Measurements from ENCODE around the gene MYO3B.

The MYO3B gene

GRCh38 chr2:170306293-170306873 lies 128.4 kb downstream of the MYO3B start:
- no peak for DNase-seq

- DNase-seq = no peak
Measured at GRCh38 chr2:170307052-170307451, 129.1 kb downstream of the MYO3B start.

GRCh38 chr2:170307555-170308351 lies 129.8 kb downstream of the MYO3B start:
- no peak for DNase-seq

DNA sequence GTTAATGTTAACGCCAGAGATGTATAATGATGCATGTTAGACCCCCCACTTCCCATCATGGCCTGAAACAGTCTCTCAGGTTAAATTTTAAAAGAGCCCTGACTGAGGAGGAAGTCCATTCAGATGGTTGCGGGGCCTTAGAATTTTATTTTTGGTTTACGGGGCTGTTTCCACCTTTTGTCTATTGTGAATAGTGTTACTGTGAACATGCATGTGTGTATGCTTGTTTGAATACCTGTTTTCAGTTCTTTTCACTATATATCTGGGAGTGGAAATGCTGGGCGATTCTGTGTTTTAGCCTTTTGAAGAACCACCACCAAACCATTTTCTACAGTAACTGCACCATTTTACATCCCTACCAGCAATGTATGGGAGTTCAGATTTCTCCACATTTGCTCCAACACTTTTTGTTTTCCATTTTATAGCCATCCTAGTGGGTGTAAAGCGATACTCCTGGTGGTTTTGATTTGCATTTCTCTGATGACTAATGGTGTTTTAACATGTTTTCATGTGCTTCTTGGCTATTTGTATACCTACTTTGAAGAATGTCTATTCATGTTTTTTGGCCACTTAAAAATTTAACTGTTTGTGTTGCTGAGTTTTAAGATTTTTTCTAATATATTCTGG lies 133.0 kb downstream of the MYO3B start:
- DNase-seq = no peak

GRCh38 chr2:170313347-170313991 lies 135.5 kb downstream of the MYO3B start:
- DNase-seq = no peak

DNA sequence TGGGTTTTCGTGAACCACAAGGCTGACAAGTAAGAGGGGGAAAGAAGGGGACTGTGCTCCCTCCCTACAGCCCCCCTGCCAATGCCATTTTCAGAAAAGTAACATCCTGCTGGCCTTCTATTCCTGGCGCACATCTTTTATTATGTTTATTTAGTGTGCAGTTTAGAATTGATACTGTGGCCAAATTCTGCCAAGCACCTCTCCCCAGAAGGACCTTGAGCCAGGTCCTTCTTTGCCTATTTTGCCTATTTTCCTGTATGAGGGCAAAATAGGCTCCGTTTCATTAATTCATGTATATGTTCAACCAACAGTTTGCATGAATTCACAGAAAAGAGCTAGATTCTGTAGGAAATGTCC lies 136.0 kb downstream of the MYO3B start:
- DNase-seq = no peak

DNA sequence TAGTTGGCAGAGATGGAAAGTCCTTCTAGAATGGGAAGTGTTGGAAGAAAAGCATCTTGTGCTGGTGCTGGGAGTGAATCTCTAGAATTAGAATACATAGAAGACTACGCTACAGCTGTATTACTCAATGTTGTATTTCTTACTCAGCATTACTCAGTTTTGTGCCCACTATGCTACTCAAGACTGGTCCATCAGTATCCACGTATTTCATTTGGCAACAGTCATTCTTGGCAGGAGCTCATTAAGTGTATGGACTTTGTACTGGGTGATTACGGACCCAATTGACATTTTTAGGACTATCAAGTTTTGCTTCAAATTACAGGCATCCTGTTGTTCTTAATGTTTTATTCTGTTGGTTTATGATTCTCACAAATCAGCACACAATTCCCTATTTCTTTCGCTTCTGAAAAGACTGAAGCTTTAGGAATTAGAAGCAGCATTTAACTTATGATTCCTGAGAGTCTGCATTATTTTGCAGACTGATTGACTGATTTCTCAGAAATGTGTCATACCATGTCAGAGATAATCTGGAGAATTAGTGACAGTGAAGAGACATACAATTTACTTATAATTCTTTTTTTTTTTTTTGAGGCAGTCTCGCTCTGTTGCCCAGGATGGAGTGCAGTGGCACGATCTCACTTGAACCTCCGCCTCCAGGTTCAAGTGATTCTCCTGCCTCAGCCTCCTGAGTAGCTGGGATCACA lies 136.9 kb downstream of the MYO3B start:
- no peak for DNase-seq

DNA sequence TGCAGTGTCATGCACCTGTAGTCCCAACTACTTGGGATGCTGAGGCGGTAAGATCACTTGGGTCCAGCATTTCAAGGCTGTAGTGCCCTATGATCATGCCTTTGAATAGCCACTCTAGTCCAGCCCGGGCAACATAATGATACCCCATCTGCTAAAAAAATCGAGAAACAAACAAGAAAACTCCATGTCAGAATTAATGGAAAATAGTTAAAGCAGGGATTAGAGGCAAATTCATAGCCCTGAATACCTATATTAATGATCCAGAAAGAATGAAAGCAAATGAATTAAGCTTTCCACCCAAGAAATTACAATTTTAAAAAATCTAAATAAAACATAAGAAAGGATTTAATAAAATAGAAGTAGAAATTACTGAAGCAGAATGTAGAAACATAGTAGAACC lies 143.0 kb downstream of the MYO3B start:
- DNase-seq = no peak

- no peak for DNase-seq
Measured at GRCh38 chr2:170321526-170321925, 143.6 kb downstream of the MYO3B start.

- DNase-seq = no peak
Measured at GRCh38 chr2:170322140-170322766, 144.3 kb downstream of the MYO3B start.

GRCh38 chr2:170323743-170324142 lies 145.8 kb downstream of the MYO3B start:
- DNase-seq = no peak

- DNase-seq = peak in 5 of 6 experiments; percentile 1 to 42 (median 13)
Measured at GRCh38 chr2:170324640-170325046, 146.7 kb downstream of the MYO3B start.

- no peak for DNase-seq
Measured at GRCh38 chr2:170330881-170331280, 152.9 kb downstream of the MYO3B start.

- DNase-seq = no peak
Measured at GRCh38 chr2:170332676-170333402, 154.9 kb downstream of the MYO3B start.

- no peak for DNase-seq
Measured at GRCh38 chr2:170335351-170335750, 157.4 kb downstream of the MYO3B start.

DNA sequence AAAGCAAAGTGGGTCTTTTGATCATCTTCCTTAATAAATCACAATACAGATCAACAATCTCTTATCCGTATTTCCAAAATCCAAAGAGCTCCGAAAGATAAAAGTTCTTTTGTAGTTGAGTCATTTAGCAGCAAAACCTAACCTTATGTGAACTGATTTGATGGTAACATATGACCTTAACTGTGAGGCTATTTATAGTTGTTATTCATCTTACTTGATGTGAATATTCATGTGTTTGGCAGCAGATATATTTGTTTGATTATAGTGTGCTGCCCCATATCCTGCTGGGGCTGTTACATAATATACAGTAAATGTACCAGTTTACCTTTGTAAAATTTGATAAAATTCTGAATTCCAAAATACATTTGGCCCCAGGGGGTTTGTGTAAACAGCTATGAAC lies 158.5 kb downstream of the MYO3B start:
- DNase-seq = no peak

DNA sequence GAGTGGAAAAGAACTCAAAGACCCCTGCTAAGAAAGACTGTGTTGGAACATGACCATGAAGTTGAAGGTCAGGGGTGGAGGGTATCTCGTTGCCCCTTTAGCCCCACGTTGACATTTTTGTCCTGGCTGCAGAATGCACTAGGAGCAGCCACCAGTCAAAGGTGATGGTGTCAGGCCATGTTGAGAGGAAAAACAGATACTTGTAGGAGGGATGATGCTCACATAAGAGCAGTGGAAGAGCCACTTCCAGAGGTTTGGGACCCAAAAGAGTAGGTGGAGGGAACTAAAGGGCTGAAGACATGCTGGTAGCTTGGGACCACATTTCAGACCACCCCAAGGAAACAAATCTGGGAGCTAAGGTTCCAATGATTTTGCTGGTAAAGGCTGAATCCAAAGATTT lies 159.0 kb downstream of the MYO3B start:
- no peak for DNase-seq

DNA sequence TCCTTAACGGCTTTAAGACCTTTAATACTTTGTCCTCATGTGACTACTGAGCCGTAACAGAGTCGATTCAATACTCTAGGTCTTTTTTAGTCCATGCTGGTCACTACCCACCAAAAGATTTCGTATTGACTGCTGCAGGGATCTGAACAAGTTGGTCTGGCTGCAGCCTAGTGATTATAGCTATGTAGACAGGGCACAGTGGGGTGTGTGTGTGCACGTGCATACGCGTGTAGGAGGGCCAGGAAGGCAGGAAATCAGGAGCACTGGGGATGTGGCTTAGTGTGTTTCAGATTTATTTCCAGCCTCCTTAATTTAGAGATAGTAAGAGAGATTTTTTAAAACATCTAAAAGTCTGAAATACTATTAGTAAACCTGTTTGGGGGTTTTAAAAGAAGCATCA lies 161.4 kb downstream of the MYO3B start:
- DNase-seq = no peak

GRCh38 chr2:170339750-170340692 lies 162.1 kb downstream of the MYO3B start:
- DNase-seq = no peak

- DNase-seq = no peak
Measured at GRCh38 chr2:170340693-170341068, 162.7 kb downstream of the MYO3B start.

Measured in stimulated activated naive CD4-positive, alpha-beta T cell (primary cell).